GM11168 (cell line): ENCODE measurements around the gene PDIA5.
"Not testable (repeated sequence)": the region's sequence is repeated elsewhere in the genome, so short reads cannot be mapped to it uniquely, and the experiment has no call there.

Experiments
- in situ Hi-C: fragments of 300-500 bp; cut with MboI; formaldehyde crosslinking; loops from one replicate; pipeline ENCODE4 v1.12.0; 2022; ENCODE audit warnings: low sequenced_read_pairs; ENCODE audit not compliant: unreplicated experiment

PDIA5 gene

DNA sequence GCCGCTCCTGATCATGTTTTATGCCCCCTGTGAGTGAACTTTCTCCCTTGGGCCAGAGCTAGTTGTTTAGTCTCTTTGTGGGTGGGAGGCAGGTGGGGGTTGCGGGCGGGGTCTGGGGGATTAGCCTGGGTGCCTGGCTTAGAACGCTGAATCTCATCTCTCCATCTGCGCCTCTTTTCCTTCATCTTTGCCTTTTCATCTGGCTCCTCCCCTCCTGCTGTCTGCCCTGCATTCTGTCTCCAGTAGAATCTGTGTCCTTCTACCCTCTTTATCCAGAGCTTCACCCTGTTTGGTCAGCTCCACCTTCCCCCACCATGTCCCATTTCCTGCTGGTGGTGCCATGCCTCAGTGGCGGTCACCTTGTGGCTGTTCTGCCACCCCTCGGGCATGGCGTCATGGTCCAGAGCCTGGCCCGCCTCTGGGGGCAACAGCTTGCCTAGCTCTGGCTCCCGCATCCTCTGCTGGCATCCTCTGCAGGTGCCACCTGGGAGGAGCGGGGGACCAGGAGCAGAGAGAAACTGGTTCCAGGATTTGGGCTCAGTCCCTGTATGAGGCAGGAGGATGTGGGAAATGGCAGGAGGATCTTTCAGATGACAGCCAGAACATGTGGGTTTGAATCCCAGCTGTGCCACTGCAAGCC is 44.3 kb downstream of the PDIA5 start:
- in situ Hi-C loops = no loop called here

DNA sequence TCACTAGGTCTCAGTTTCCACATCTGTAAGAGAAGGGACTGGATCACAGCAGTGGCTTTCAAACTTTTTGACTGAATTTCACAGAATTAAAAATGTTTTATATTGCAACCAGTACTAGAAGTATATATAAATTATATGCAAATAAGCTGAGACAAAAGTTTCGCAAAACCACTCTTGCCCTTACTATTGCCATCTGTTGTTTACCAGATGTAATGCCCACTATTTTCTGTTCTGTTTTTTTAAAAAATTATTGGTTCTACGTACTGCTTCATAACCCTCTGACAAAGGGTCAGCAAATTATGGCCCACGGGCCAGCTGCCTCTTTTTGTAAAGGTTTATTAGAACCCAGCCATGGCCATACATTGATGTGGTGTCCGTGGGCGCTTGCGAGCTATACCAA is 44.8 kb downstream of the PDIA5 start:
- in situ Hi-C loops = no loop called here

DNA sequence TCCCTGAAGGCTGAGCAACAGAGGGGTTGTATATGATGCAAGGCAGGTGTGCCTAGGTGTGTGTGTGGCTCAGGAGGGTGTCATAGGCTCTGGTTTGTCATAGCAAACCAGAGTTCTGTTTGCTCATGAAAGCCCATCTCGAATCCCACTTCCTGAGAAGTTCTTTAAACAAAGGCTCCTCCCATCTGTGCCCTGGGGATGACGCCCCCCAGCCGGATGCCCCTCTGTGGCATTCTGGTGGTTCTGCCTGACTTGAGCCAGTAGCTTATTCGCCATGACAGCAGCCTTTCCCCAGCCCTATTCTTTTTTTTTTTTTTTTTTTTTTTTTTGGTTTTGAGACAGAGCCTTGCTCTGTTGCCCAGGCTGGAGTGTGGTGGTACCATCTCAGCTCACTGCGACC is 45.4 kb downstream of the PDIA5 start:
- in situ Hi-C loops = no loop called here

DNA sequence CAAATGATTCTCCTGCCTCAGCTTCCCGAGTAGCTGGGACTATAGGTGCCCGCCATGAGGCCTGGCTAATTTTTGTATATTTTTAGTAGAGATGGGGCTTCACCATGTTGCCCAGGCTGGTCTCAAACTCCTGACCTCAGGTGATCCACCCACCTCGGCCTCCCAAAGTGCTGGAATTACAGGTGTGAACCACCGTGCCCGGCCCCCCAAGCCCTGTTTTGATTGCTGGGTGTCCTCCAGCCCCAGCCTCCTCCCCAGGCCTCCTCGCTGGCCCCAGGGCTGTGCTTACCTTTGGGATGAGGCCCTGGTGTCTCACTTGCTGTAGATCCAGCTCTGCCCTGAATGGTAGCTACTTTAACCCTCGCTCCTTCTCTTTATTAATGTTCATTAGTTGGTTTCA is 45.8 kb downstream of the PDIA5 start:
- in situ Hi-C loops = not testable (repeated sequence)

DNA sequence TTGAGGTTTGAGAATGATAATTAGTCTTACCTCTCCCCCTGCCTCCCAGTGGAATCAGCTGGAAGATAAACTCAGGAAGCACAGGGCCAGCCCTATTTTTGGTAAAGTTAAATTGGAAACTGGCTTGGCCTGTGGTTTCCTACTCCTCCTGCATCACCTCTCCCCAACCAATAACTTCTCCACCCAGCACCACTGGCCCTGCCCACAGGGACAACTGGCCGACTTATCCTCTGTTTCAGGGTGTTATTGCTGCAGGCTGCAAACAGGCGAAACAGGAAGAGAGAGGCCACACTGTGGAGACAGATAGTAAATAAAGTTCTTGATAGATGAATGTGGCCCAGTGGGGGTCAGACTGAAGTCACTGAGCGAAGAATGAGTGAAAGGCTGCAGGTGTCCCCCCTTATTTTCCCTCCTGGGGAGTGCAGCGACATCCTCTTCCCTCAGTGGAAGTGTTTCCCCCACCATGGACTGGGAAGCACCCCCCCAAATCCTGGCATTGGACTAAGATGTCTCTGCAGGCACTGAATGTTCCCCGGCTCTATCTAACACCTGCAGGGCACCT is 47.1 kb downstream of the PDIA5 start:
- in situ Hi-C loops = no loop called here

DNA sequence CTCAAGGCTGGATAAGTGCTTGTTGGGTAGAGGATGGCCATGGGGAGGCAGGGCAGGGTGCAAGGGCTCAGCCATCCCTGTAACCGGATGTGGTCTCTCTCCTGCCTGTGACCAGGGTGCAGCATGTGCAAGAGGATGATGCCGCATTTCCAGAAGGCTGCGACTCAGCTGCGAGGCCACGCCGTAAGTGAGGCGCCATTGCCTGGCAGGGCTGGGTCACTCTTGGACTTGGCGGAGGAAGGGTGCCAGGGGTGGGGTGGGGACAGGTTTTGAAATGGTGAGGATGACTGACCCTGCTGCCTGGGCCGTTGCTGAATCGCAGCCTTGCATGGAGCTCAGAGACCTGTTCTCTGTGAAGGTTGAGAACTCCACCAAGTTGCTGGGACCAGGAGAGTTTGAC is 49.3 kb downstream of the PDIA5 start:
- in situ Hi-C loops = no loop called here

DNA sequence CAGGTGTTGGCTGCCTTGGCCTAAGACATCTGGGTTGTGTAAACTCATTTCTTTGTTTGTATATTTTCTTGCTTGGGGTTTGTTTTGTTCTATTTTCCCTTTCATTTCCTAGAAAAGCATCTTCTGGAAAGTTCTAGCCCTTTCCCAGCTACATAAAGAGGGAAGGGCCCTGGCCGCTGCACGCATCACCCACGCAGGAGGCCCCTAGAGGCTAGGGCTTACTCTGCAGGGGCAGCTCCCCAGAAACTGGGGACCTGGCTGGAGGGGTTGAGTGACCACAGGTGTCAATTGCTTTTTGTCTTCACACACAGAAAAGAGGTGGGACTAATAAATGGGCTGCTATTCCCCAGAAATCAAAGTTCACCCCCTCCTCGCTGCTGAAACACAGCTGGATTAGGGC is 52.6 kb downstream of the PDIA5 start:
- in situ Hi-C loops = no loop called here

DNA sequence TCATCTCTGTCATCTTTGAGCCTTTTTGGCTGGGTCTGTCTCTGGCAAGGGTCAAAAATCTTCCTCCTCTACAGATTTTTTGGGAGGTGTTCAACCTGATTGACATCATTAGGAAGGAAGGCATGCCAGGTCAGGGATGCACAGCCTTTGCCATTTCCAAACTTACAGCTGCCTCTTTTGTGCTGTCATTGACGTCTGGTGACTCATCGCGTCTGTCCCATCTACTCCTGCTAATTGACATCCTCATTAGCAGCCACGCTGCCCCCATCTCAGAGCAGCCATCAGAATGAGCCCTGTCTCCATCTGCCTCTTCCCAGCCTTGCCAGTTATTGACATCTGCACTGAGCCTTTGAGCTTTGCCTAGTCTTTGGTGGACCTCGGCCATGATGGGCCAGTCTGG is 53.0 kb downstream of the PDIA5 start:
- in situ Hi-C loops = no loop called here

DNA sequence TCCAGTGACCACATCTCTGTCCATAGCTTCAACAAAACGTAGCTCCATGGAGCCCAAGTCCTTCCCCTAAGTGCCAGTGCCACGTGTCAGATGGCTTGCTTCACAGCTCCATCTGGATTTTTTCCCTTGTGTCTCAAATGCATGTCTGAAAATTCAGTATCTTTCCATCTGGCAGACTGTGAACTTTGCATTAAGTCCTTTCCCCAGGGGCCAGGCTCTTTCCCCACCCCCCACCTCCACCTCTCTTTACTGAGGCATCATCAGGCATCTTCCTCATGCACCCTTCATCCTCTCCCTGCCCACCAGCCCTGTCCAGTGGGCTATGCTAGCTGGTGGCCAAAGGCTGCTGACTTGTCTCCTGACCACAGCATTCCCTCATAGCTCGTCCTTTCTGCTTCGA is 53.7 kb downstream of the PDIA5 start:
- in situ Hi-C loops = no loop called here

DNA sequence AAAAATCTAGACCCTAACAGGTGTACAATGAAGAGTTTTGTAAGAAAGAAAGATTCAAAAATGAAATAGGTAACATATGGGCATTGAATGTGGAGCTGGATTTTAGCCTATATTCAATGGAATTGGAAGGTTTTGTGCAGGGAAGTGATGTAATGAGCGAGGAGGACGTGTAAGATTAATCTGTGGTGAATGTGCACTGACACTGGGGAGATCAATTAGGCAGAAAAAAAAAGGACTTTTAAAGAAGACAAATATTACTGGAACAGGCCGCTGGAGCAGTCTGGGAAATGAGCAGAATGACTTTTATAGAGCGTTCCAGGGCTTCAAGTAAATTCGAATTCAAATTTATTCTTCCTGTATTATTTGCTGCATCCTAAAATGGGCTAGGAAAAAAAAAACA is 55.2 kb downstream of the PDIA5 start:
- in situ Hi-C loops = no loop called here

DNA sequence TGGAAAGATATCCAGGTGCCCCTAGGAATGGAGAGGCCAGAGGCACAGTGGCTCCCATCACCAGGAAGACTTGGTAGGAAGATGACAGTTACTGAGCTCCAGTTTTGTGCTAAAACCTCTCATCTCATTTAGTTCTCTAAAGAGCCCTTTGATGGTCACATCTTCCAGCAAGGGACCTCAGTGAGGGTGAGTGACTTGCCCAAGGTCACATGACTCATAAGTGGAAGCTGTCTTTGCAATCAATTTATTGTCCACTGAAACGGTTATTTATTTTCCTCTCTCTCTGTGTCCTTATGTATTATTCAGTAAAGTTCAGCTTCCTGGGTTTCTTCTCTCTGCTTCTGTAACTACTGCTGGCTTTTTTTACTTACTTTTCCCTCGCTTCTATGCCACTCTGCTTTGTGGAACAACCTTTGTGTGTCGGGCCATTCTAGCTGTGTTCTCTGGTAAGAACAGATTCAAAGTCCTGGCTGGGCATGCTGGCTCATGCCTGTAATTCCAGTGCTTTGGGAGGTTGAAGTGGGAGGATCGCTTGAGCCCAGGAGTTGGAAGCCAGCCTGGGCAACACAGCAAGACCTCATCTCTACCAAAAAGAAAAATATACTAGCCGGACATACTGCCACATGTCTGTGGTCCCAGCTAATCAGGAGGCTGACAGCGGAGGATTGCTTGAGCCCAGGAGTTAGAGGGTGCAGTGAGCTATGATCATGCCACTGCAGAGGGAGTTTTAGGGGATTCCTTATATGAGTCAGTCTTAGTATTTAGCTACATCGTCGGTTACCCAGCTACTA is 55.9 kb downstream of the PDIA5 start:
- in situ Hi-C loops = no loop called here

DNA sequence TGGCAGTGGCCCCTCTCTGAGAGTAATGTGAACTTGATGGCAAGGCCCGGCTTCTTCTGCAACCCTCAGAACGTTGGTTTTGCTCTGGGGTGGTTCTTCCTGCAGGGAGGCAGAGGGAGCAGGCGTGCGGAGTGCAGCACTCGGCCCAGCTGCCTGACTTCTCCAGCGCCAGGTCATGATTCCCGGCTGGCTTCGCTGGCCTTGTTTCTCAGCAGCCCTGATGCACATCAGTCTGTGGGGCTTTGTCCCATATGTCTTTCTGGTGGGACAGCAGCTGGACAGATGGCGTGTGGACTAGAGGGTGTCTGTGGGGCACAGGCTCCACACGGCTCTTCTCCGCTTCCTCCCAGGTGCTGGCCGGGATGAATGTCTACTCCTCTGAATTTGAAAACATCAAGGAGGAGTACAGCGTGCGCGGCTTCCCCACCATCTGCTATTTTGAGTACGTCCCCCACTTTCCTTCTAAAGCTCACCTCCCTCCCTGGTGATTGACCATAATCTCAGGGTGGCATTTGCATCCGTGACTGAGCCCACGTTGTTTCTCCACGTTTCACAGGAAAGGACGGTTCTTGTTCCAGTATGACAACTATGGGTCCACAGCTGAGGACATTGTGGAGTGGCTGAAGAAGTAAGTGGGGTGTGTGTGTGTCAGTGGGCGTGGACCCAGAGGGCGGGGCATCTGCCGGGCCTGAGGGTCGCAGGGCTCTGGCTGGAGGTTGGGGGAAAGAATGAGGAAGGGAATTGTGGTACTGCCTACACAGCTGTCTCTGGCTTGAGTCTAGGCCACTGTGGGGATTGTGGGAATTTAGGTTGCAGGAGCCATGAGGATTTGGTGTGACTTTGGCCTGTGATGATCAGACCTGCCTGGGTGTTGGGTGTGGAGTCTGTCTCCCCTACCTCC is 57.1 kb downstream of the PDIA5 start:
- in situ Hi-C loops = no loop called here

DNA sequence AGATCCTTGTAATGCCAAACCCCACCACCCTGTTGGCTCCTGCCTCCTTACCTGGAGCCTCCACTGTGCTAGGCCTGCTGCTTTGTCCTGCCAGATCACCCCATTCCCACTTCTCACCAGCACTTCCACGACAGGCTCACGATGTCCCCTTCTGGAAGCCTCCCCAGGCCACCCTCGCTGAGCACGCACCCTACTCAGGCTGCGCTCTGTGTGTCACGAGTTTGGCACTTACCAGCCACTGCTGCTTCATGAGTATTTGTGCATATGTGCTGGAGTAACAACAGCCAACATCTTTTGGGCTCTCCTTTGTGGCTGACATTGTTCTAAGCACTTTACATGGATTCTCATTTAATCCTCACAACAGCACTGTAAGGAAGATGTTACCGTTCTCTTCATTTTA is 58.1 kb downstream of the PDIA5 start:
- in situ Hi-C loops = no loop called here

DNA sequence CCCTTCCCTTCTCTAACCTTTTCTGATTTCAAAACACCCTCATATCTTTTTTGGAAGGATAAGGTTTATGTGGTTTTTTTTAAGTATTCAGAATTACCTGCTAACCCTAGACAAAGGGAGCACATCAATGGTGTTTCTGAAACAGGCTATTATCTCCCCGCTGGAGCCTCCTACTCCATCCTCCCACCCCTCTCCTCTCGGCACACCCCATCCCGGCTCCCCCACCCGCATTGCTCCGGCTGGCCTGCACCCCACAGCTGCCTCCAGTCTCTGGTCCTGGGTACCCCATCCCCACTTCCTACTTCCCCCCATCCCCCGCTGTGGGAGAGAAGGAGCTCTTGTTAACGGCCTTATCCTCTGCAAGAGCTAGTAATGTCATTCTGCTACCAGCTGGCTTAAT is 59.2 kb downstream of the PDIA5 start:
- in situ Hi-C loops = no loop called here

DNA sequence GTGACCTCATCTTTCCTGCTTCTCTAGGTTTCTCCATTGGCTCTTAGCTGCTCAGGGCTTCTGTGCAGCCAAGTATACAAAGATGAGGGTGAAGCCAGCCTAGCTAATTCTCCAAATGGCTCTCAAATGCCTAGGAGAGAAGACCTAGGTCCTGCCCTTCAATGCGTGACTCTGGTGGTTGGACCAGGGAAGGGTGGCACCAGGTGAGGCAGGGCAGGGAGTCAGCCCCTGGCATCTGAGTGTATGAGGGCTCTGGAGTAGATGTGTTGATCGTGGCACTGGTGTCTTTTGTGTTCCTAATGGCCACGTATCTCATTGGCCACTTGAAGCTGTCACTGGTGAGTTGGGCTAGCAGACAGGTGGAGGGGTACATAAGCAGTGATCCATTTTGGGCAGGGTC is 59.8 kb downstream of the PDIA5 start:
- in situ Hi-C loops = no loop called here

DNA sequence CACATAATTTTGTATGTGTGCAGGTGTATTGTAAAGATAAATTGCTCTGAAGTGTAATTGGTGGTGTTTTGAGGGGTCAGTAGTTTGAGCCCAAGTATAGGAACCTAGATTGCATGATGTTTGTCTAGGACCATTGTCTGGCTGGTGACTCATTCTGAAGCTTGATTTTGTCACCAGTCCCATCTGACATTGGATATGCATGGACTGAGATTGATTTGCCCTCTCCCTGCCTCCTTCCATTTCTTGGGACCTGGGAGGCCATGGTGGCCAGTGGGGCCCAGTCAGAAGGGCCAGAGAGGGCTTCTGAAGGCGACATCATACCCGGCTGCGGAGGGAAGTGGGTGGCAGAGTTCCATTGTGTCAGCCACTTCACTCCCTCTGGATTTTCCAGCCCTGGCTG is 62.3 kb downstream of the PDIA5 start:
- in situ Hi-C loops = no loop called here

DNA sequence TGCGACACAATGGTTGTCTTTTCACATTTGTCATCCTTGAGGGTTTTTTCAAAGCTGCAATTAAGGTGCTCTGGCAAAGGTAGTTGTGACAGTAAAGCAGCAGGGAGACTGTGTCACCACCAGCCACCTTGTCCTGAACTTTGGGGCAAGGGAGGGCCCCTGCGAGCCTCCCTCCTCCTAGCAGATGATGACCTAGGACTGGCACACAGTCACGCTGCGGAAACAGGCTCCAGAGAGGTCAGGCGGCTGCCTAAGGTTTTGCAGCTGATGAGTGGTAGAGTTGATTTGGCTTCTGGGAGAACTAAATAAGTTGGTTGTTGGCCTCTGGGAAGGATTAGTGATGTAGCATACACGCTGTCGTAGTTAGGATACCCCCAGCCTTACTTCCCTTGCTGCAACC is 62.7 kb downstream of the PDIA5 start:
- in situ Hi-C loops = no loop called here

DNA sequence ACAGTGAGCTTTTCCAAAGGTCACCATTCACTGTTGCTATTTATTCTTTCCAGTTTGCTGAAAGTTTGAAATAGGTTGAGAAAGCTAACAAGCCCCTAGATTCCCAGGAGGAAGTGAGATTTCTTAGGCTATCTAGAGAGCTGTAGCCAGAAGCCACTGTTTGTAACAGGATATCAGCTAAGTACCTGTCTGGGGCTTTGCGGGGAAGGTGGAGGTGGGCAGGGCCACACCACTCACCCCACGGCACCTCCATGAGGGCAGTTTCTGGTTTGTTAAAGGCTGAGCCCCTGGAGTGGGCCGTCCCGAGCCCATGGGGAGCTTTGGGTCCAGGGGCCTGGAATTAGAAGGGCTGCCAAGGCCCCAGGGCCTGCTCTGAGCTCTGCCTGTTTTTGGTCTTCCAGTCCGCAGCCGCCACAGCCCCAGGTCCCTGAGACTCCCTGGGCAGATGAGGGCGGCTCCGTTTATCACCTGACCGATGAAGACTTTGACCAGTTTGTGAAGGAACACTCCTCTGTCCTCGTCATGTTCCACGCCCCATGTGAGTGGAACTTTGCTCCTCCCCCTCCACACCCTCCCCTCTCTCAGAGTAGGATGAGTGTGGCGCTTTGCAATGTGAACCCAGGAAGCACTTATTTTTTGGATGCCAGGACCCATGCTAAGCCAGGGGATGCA is 63.4 kb downstream of the PDIA5 start:
- in situ Hi-C loops = no loop called here

DNA sequence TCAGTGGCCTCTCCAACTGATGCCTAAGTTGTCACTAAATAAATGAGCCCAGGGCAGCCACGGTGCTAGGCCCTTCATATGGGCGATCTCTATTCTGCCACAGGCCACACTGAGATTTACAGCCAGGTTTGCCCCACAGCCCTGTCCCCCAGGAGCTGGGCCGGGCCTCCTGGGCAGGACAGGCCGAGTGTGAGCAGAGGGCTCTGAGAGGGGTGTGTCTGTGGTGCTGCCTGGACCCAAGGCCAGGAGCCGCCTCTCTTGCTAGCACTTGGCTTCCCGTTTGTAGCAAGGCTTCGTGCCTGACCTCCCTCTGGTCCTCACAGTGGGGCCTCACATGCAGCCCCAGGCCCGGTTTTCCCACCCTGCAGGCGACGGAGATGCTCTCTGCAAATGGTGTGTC is 67.8 kb downstream of the PDIA5 start:
- in situ Hi-C loops = no loop called here

DNA sequence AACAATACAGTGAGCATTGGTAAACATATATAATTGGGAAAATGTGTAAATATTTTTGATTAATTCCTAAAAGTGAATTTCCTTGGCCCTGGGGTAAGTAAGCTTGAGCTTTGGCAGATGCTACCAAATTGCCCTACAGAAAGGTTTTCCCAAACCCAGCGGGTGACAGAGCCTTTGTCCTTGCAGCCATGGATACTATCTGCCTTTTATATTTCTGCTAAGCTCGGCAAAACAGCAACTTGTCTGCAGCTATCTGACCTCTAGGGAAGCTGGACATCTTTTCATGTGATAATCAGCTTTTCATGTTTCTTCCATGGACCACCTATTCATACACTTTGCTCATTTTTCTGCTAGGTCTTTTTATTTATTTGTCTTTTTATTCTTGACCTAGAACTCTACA is 70.2 kb downstream of the PDIA5 start:
- in situ Hi-C loops = no loop called here
